Ovary (tissue), 3 donors: ENCODE measurements around the gene PDE4D.

Source experiments
- EP300 ChIP-seq: sonication (generic); formaldehyde crosslinking; IDR thresholded peaks from one replicate; pipeline ENCODE4 v1.6.1; 2017; ENCODE audit warnings: antibody characterized with exemption
- POLR2A ChIP-seq: fragments of 450-650 bp; IDR thresholded peaks from one replicate; pipeline ENCODE4 v1.6.1; 2017; ENCODE audit warnings: antibody characterized with exemption, mild to moderate bottlenecking, moderate library complexity
- TF ChIP-seq, protein P1 (sequence below), 3 donors: fragments of 450-650 bp in 2 of 3; fragments of 200-600 bp in 1 of 3; IDR thresholded peaks; one replicate each; pipeline versions ENCODE4 v1.5.1 to v1.8.0; 2016 to 2022; ENCODE audit warnings: antibody characterized with exemption in 3 of 3, mild to moderate bottlenecking in 1 of 3
- donor health status: DM: no; HTN: no; CAD: no.

DNA sequence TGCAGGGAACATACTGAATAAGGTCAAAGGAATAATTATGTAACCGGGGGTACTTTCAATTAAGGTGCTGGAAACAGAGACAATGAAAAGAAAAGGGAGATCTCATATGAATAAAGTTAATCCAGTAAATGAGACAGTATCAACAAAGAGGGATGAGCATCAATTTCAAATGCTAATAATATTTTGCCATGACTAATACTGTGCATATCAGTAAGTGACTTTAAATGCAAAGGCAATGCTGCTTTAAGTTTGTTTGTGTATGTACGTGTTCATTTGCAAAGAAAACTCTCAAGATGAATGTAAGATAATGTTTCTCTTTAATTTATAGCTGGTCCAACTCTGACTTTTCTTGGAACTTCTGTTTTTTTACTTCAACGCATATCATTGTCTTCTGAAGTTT is 139.9 kb downstream of the PDE4D start:
- TF ChIP-seq, protein P1, sequence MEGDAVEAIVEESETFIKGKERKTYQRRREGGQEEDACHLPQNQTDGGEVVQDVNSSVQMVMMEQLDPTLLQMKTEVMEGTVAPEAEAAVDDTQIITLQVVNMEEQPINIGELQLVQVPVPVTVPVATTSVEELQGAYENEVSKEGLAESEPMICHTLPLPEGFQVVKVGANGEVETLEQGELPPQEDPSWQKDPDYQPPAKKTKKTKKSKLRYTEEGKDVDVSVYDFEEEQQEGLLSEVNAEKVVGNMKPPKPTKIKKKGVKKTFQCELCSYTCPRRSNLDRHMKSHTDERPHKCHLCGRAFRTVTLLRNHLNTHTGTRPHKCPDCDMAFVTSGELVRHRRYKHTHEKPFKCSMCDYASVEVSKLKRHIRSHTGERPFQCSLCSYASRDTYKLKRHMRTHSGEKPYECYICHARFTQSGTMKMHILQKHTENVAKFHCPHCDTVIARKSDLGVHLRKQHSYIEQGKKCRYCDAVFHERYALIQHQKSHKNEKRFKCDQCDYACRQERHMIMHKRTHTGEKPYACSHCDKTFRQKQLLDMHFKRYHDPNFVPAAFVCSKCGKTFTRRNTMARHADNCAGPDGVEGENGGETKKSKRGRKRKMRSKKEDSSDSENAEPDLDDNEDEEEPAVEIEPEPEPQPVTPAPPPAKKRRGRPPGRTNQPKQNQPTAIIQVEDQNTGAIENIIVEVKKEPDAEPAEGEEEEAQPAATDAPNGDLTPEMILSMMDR (IDR thresholded peaks at IDR 0.05), result no peak
- TF ChIP-seq POLR2A (no peak), EP300 (no peak)
